ENCODE measurements around the gene FANCC. TPM values are rescaled to one million over a fixed set of nuclear protein-coding genes. Genes with fewer than 3 reads are reported as not detected.

FANCC gene
- polyA plus RNA-seq, 1 of the 3 experiments (the other 2 are of a cell fraction), result 3.5 TPM

DNA sequence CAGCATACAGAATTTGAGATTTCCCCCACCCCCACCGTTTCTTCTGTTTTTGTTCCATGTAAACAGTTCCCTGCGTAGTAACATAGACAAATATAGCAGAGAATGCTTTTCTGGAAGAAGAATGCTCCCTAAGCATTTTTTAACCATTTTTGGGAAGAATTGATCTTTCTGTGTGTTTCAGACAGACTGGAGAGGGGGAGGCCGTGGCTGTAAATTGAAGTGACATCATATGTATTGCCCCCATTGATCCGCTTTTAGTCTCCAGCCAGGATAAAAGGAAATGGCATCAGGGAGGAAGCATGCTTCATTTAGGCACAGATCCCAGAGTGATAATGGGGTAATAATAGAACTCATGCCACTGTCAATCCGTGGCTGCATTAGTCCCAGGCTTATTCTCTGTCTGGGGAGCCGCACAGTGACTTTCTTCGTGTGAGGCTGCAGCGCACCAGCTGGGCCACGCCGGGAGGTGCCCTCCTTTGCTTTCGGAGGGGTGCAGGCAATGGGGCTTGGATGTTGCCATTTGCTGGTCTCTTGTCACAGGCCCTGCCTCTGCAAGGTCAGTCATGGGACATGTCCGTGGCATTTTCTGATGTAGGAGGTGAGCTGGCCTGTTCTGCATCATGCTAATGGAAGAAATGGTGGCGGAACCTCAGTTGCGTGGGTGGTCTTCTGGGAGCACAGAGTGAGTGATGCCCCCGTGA is 261.5 kb downstream of the FANCC start:
- Histone ChIP-seq H3F3A (replicated peaks; ENCODE audit: insufficient read depth) (peaks cover 27% of the 10 kb centered on the region), H3K27me3 (ENCODE audit: insufficient read depth) (no peaks in the 10 kb centered on the region), H3K9ac (peak overlapping the region; percentile 71), H4K20me1 (ENCODE audit: insufficient read depth) (peaks cover 47% of the 10 kb centered on the region), H3K9me2 (no peaks in the 10 kb centered on the region), H3K9me3 (no peaks in the 10 kb centered on the region), H3K4me3 (ENCODE audit: low read depth in 2 of 2, low read length in 1 of 2) (peak overlapping the region; percentile 30 to 59), H3K4me2 (peak overlapping the region; percentile 87), H2AFZ (ENCODE audit: low read depth) (no peak overlapping the region), H3K79me2 (ENCODE audit: insufficient read depth) (peaks cover 100% of the 10 kb centered on the region), H3K36me3 (replicated peaks in 1 of 2; ENCODE audit: control insufficient read depth in 1 of 2, insufficient read depth in 2 of 2, low read length in 1 of 2) (peaks cover 23 to 40% of the 10 kb centered on the region in 2 experiments), H3K4me1 (ENCODE audit: control insufficient read depth in 1 of 2, insufficient read depth in 2 of 2, low read depth in 1 of 2, low read length in 1 of 2) (peaks cover 56 to 60% of the 10 kb centered on the region in 2 experiments), H3K27ac (ENCODE audit: low read depth in 2 of 2, low read length in 1 of 2) (peak overlapping the region; percentile 83 to 96)
- peak; percentile 70 for DNase-seq
- ChIA-PET CTCF (interaction anchor here (0.6 to 1.9 kb wide), 5 partner anchors 9 to 213 kb away, joined by 3 to 6 read pairs (median 4); no protein-coding TSS in a partner anchor), POLR2A (interaction anchor here (1.3 to 2.0 kb wide), 2 partner anchors 11 to 30 kb away, joined by 3 to 7 read pairs; no protein-coding TSS in a partner anchor)
- 10% methylated on average over 13 of the region's 15 CpGs for WGBS (ENCODE audit: low lambda C conversion rate)
- TF ChIP-seq RXRA (IDR thresholded peaks at IDR 0.05; ENCODE audit: borderline replicate concordance, low read depth) (no peak), REST (IDR thresholded peaks at IDR 0.05; ENCODE audit: low read depth, low read length) (no peak), GATA2 (CRISPR knock-in tag; IDR thresholded peaks at IDR 0.05) (peak; percentile 69), FOXJ3 (CRISPR knock-in tag; IDR thresholded peaks at IDR 0.05) (peak; percentile 46; the same call in 1 of the 2 replicates), YY1 (IDR thresholded peaks at IDR 0.05; ENCODE audit: low read depth) (no peak), RAD21 (IDR thresholded peaks at IDR 0.05; ENCODE audit: low read length) (peak; percentile 19), NFIC (IDR thresholded peaks at IDR 0.05; ENCODE audit: borderline replicate concordance) (peak; percentile 49; the same call in 1 of the 2 replicates), CTCF (IDR thresholded peaks at IDR 0.05) (0 out of 2 replicates have a peak, but pooled peaks have one; percentile 18), SMC3 (IDR thresholded peaks at IDR 0.05; ENCODE audit: low read depth, low read length) (0 out of 2 replicates have a peak, but pooled peaks have one; percentile 2), NRF1 (IDR thresholded peaks at IDR 0.05; ENCODE audit: low read depth, low read length) (no peak), MEF2A (IDR thresholded peaks at IDR 0.05; ENCODE audit: borderline replicate concordance, low read depth) (peak; percentile 78), USF1 (IDR thresholded peaks at IDR 0.05; ENCODE audit: borderline replicate concordance, low read depth) (no peak), USF2 (IDR thresholded peaks at IDR 0.05; ENCODE audit: borderline replicate concordance, low read depth, low read length) (no peak), RFX5 (IDR thresholded peaks at IDR 0.05; ENCODE audit: low read length) (no peak), CHD2 (IDR thresholded peaks at IDR 0.05; ENCODE audit: low read length, partially characterized antibody) (no peak), TCF12 (IDR thresholded peaks at IDR 0.05) (peak; percentile 64), PBX3 (IDR thresholded peaks at IDR 0.05) (peak; percentile 71), MXI1 (IDR thresholded peaks at IDR 0.05; ENCODE audit: low read depth, low read length) (peak; percentile 92), GABPA (IDR thresholded peaks at IDR 0.05; ENCODE audit: low read depth) (no peak), EP300 (IDR thresholded peaks at IDR 0.05; ENCODE audit: borderline replicate concordance in 1 of 2, low read depth in 1 of 2, low read length in 1 of 2) (peak; percentile 36 to 41; a peak in 2 of 4 replicates), TAF1 (IDR thresholded peaks at IDR 0.05; ENCODE audit: borderline replicate concordance, low read depth, low read length) (no peak), RCOR1 (IDR thresholded peaks at IDR 0.05; ENCODE audit: low read length) (0 out of 2 replicates have a peak, but pooled peaks have one; percentile 11), EZH2phosphoT487 (IDR thresholded peaks at IDR 0.05; ENCODE audit: borderline replicate concordance, low read depth) (no peak), ELF1 (IDR thresholded peaks at IDR 0.05) (no peak)
- TF ChIP-seq, protein P1, sequence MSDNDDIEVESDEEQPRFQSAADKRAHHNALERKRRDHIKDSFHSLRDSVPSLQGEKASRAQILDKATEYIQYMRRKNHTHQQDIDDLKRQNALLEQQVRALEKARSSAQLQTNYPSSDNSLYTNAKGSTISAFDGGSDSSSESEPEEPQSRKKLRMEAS (IDR thresholded peaks at IDR 0.05; ENCODE audit: low read depth), result peak; percentile 64; the same call in 1 of the 2 replicates
